CD14-positive monocyte (primary cell): ENCODE results near the gene TRAPPC5. TPM values are rescaled to one million over a fixed set of nuclear protein-coding genes. Genes with fewer than 3 reads are reported as not detected.

Experiments
- DNase-seq, 3 donors: peaks; one replicate each; pipeline ENCODE4 v3.0.0-alpha.2; 2011 to 2022
- H2AFZ ChIP-seq: 2 replicates; pipeline ENCODE4 v1.6.0; 2012; ENCODE audit warnings: mild to moderate bottlenecking, low read depth, low read length, inconsistent platforms; ENCODE audit not compliant: insufficient read depth, poor library complexity, severe bottlenecking
- H3K27ac ChIP-seq, 2 donors: 1 replicate in 1 of 2; 2 replicates in 1 of 2; pipeline ENCODE4 v1.5.1; 2012 to 2013; ENCODE audit warnings: low read length in 2 of 2, control low read depth in 1 of 2, inconsistent platforms in 1 of 2, low read depth in 1 of 2, mild to moderate bottlenecking in 1 of 2
- H3K27me3 ChIP-seq, 2 donors: one replicate each; pipeline versions ENCODE4 v1.6.0 to v1.6.1; 2011 to 2013; ENCODE audit warnings: low read length in 2 of 2; ENCODE audit not compliant: control insufficient read depth in 2 of 2, insufficient read depth in 2 of 2
- H3K36me3 ChIP-seq, 2 donors: replicated peaks in 1 of 2; 1 replicate in 1 of 2; 2 replicates in 1 of 2; pipeline versions ENCODE4 v1.5.1 to v1.6.1; 2012 to 2013; ENCODE audit warnings: low read length in 2 of 2, control low read depth in 1 of 2, inconsistent platforms in 1 of 2, mild to moderate bottlenecking in 1 of 2; ENCODE audit not compliant: insufficient read depth in 2 of 2, control insufficient read depth in 1 of 2
- H3K4me1 ChIP-seq, 2 donors: 1 replicate in 1 of 2; 2 replicates in 1 of 2; pipeline versions ENCODE4 v1.5.1 to v1.6.1; 2012 to 2013; ENCODE audit warnings: low read length in 2 of 2, control low read depth in 1 of 2, inconsistent platforms in 1 of 2, mild to moderate bottlenecking in 1 of 2, moderate library complexity in 1 of 2; ENCODE audit not compliant: insufficient read depth in 2 of 2, control insufficient read depth in 1 of 2
- H3K4me2 ChIP-seq: replicated peaks from 2 replicates; pipeline ENCODE3; 2012; ENCODE audit warnings: low read length, moderate library complexity, mild to moderate bottlenecking; ENCODE audit not compliant: poor library complexity, severe bottlenecking; ENCODE audit errors: extremely low read depth
- H3K4me3 ChIP-seq, 3 experiments: fragments of 200-600 bp in 1 of 3; sonication (generic) in 1 of 3; replicated peaks in 1 of 3; 1 replicate in 2 of 3; 2 replicates in 1 of 3; pipeline ENCODE4 v1.5.1; 2011 to 2013; ENCODE audit warnings: low read length in 3 of 3, mild to moderate bottlenecking in 3 of 3, control low read depth in 2 of 3, low read depth in 2 of 3, inconsistent platforms in 1 of 3, moderate library complexity in 1 of 3
- H3K79me2 ChIP-seq: 2 replicates; pipeline ENCODE4 v1.6.0; 2012; ENCODE audit warnings: mild to moderate bottlenecking, control low read depth, inconsistent platforms, low read length, moderate library complexity; ENCODE audit not compliant: insufficient read depth
- H3K9ac ChIP-seq: 2 replicates; pipeline ENCODE4 v1.6.0; 2017; ENCODE audit warnings: low read length, mild to moderate bottlenecking; ENCODE audit not compliant: insufficient read depth, poor library complexity, severe bottlenecking
- H3K9me3 ChIP-seq, 2 donors: replicated peaks in 1 of 2; 1 replicate in 1 of 2; 2 replicates in 1 of 2; pipeline versions ENCODE4 v1.5.1 to v1.6.1; 2012 to 2013; ENCODE audit warnings: low read length in 2 of 2, control low read depth in 1 of 2; ENCODE audit not compliant: control insufficient read depth in 1 of 2, insufficient read depth in 1 of 2
- H4K20me1 ChIP-seq: 2 replicates; pipeline ENCODE4 v1.6.0; 2012; ENCODE audit warnings: mild to moderate bottlenecking, low read length, control low read depth, moderate library complexity; ENCODE audit not compliant: insufficient read depth
- H3K27ac Mint-ChIP-seq, 7 donors: one replicate each; pipeline ENCODE4 v1.8.0; 2020; ENCODE audit warnings: mild to moderate bottlenecking in 7 of 7, mixed read lengths in 7 of 7, moderate library complexity in 6 of 7, inconsistent platforms in 2 of 7
- H3K27me3 Mint-ChIP-seq, 3 donors: one replicate each; pipeline ENCODE4 v1.8.0; 2021 to 2022; ENCODE audit warnings: low read depth in 3 of 3, mild to moderate bottlenecking in 3 of 3, mixed read lengths in 3 of 3, moderate library complexity in 3 of 3, inconsistent platforms in 1 of 3
- H3K36me3 Mint-ChIP-seq, 2 donors: one replicate each; pipeline ENCODE4 v1.8.0; 2020; ENCODE audit warnings: mixed read lengths in 2 of 2, inconsistent platforms in 1 of 2, mild to moderate bottlenecking in 1 of 2
- H3K4me1 Mint-ChIP-seq: one replicate; pipeline ENCODE4 v1.8.0; 2020; ENCODE audit warnings: mild to moderate bottlenecking, mixed read lengths
- H3K4me3 Mint-ChIP-seq, 2 donors: one replicate each; pipeline ENCODE4 v1.8.0; 2020; ENCODE audit warnings: mild to moderate bottlenecking in 2 of 2, mixed read lengths in 2 of 2, moderate library complexity in 1 of 2
- H3K9me3 Mint-ChIP-seq, 7 donors: one replicate each; pipeline ENCODE4 v1.8.0; 2020 to 2022; ENCODE audit warnings: mixed read lengths in 7 of 7, mild to moderate bottlenecking in 6 of 7, moderate library complexity in 6 of 7, inconsistent platforms in 2 of 7
- WGBS: methylation state at CpG from one replicate; pipeline ENCODE4 v1.1.5; 2013; ENCODE audit warnings: missing lambda C conversion rate; ENCODE audit not compliant: insufficient coverage; 5-methylcytosine and 5-hydroxymethylcytosine counted together
- intact Hi-C, 2 donors: fragments of 100-400 bp; cut with micrococcal nuclease; formaldehyde crosslinking; loops; one replicate each; pipeline versions ENCODE4 v1.15.0 to v1.15.1; 2023
- polyA plus RNA-seq, 3 donors: library from polyadenylated mRNA; depleted of rRNA in 1 of 3; unstranded in 2 of 3; stranded (reverse) in 1 of 3; fragments of 300-500 nt in 2 of 3; fragments of >200 nt in 1 of 3; fragmentation: Illumina TruSeq in 2 of 3; gene quantifications; 1 replicate in 2 of 3; 2 replicates in 1 of 3; pipeline ENCODE4 v1.2.3, GENCODE V29; 2012 to 2021
- TF ChIP-seq, protein P1 (sequence below): fragments of 200-600 bp; IDR thresholded peaks from one replicate; pipeline ENCODE4 v1.8.0; 2022; ENCODE audit warnings: antibody characterized with exemption, mild to moderate bottlenecking

TRAPPC5 gene
- polyA plus RNA-seq, 3 donors, result 126 to 449 (median 414) TPM

DNA sequence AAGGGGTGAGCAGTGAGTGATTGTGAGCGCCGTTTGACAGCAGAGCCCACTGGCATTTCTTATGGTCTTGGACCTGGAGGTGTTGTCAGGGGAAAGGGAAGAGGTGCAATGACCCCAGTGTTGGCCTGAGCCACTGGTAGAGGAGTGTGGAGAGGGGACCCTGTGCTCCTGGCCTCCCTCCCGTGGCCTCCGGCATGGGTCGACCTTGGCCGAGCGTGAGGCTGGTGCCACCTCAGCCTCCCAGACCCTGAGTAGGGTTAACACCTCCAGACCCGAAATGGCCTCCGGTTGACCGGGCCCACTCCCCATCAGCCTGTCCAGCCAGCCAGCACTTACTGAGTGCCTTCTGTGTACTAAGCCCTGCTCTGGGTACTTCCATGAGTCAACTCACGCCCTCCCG is 6.5 kb downstream of the TRAPPC5 start:
- H3K27me3 ChIP-seq, result no peaks in the 10 kb centered on the region
- H3K4me1 ChIP-seq, result peaks cover 19 to 24% of the 10 kb centered on the region in 2 donors
- Mint-ChIP-seq H3K4me3 (no peak overlapping the region), H3K27me3 (peaks cover 3 to 7% (median 3%) of the 10 kb centered on the region in 3 donors), H3K27ac (peak overlapping the region in 1 of 7 donors; percentile 27), H3K4me1 (peaks cover 34% of the 10 kb centered on the region), H3K36me3 (peaks cover 20 to 35% of the 10 kb centered on the region in 2 donors), H3K9me3 (peaks cover 0 to 5% (median 0%) of the 10 kb centered on the region in 7 donors)
- peaks cover 26% of the 10 kb centered on the region for H3K79me2 ChIP-seq
- H4K20me1 ChIP-seq, result peaks cover 26% of the 10 kb centered on the region
- intact Hi-C loops, result loop anchor here in 1 of 2 donors (5.0 kb wide), 1 partner anchor 110 kb away; no protein-coding TSS in a partner anchor
- H3K9me3 ChIP-seq, result no peaks in the 10 kb centered on the region
- H3K27ac ChIP-seq, result no peak overlapping the region
- TF ChIP-seq, protein P1, sequence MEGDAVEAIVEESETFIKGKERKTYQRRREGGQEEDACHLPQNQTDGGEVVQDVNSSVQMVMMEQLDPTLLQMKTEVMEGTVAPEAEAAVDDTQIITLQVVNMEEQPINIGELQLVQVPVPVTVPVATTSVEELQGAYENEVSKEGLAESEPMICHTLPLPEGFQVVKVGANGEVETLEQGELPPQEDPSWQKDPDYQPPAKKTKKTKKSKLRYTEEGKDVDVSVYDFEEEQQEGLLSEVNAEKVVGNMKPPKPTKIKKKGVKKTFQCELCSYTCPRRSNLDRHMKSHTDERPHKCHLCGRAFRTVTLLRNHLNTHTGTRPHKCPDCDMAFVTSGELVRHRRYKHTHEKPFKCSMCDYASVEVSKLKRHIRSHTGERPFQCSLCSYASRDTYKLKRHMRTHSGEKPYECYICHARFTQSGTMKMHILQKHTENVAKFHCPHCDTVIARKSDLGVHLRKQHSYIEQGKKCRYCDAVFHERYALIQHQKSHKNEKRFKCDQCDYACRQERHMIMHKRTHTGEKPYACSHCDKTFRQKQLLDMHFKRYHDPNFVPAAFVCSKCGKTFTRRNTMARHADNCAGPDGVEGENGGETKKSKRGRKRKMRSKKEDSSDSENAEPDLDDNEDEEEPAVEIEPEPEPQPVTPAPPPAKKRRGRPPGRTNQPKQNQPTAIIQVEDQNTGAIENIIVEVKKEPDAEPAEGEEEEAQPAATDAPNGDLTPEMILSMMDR, result no peak
- 91% methylated on average over 10 of the region's 12 CpGs for WGBS
- no peak overlapping the region for H3K4me2 ChIP-seq
- no peak overlapping the region for H3K9ac ChIP-seq
- DNase-seq, result no peak
- H2AFZ ChIP-seq, result no peak overlapping the region
- no peak overlapping the region for H3K4me3 ChIP-seq
- H3K36me3 ChIP-seq, result peaks cover 12 to 31% of the 10 kb centered on the region in 2 donors

DNA sequence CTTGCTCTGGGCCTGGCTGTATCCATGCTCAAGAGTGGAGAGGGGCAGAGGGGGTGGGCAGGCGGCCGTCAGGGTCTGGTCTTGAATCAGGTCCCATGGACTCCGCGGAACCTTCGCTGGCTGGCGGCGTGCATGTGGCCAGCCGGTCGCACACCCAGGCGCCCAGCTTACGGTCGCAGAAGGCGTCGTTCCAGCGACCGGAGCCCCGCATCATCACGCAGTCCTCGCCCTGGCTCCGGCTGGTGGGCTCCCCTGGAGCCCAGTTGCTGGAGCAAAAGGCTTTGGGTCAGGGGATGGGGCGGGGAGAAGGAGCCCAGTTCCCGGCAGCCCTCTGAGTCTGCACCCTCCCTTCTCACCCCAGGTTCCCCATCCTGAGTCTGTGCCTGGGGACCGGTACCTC is 8.5 kb downstream of the TRAPPC5 start:
- H3K36me3 Mint-ChIP-seq, result peaks cover 10 to 17% of the 10 kb centered on the region in 2 donors
- WGBS, result 26% methylated on average over 18 of the region's 23 CpGs
- H3K9me3 Mint-ChIP-seq, result peaks cover 0 to 5% (median 0%) of the 10 kb centered on the region in 7 donors
- peaks cover 9% of the 10 kb centered on the region for H4K20me1 ChIP-seq
- peaks cover 14 to 15% of the 10 kb centered on the region in 2 donors for H3K4me1 ChIP-seq
- DNase-seq, result peak in 1 of 3 donors; percentile 11
- H3K79me2 ChIP-seq, result peaks cover 6% of the 10 kb centered on the region
- H3K36me3 ChIP-seq, result peaks cover 2 to 11% of the 10 kb centered on the region in 2 donors
- peak overlapping the region; percentile 65 for H3K4me2 ChIP-seq
- no peak overlapping the region for H3K9ac ChIP-seq
- H3K9me3 ChIP-seq, result no peaks in the 10 kb centered on the region
- TF ChIP-seq, protein P1, result no peak
- intact Hi-C loops, result loop anchor here in 1 of 2 donors (5.0 kb wide), 1 partner anchor 108 kb away; no protein-coding TSS in a partner anchor
- peak overlapping the region; percentile 53 to 79 for H3K4me3 Mint-ChIP-seq
- H3K27ac Mint-ChIP-seq, result peak overlapping the region in 1 of 7 donors; percentile 5
- H3K27ac ChIP-seq, result no peak overlapping the region
- no peaks in the 10 kb centered on the region for H3K27me3 ChIP-seq
- peaks cover 3 to 7% (median 3%) of the 10 kb centered on the region in 3 donors for H3K27me3 Mint-ChIP-seq
- peaks cover 29% of the 10 kb centered on the region for H3K4me1 Mint-ChIP-seq
- H2AFZ ChIP-seq, result peak overlapping the region; percentile 69
- H3K4me3 ChIP-seq, result peak overlapping the region in 2 of 3 experiments; percentile 27 to 54
